ENCODE measurements around the gene RGS10. TPM values are rescaled to one million over a fixed set of nuclear protein-coding genes. Genes with fewer than 3 reads are reported as not detected.
A peak's percentile ranks its signal among the peaks of the same experiment; 100 is the strongest.

The RGS10 gene
- total RNA-seq, 6 experiments from 2014 or later = 52.6 to 76.4 (median 71.3) TPM

GRCh38 chr10:119483001-119483400, 59.5 kb downstream of the RGS10 start:
- H3K9me3 Mint-ChIP-seq = no peaks in the 10 kb centered on the region
- H3K27ac Mint-ChIP-seq = no peak overlapping the region
- H3K4me1 Mint-ChIP-seq (ENCODE audit: low read depth) = peaks cover 19% of the 10 kb centered on the region
- peaks cover 22% of the 10 kb centered on the region for H3K27me3 Mint-ChIP-seq (ENCODE audit: insufficient read depth)
- DNase-seq = no peak
- H3K4me3 Mint-ChIP-seq = no peak overlapping the region
- no peaks in the 10 kb centered on the region for H3K36me3 Mint-ChIP-seq (ENCODE audit: low read depth)
- TF ChIP-seq, protein P1, sequence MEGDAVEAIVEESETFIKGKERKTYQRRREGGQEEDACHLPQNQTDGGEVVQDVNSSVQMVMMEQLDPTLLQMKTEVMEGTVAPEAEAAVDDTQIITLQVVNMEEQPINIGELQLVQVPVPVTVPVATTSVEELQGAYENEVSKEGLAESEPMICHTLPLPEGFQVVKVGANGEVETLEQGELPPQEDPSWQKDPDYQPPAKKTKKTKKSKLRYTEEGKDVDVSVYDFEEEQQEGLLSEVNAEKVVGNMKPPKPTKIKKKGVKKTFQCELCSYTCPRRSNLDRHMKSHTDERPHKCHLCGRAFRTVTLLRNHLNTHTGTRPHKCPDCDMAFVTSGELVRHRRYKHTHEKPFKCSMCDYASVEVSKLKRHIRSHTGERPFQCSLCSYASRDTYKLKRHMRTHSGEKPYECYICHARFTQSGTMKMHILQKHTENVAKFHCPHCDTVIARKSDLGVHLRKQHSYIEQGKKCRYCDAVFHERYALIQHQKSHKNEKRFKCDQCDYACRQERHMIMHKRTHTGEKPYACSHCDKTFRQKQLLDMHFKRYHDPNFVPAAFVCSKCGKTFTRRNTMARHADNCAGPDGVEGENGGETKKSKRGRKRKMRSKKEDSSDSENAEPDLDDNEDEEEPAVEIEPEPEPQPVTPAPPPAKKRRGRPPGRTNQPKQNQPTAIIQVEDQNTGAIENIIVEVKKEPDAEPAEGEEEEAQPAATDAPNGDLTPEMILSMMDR (IDR thresholded peaks at IDR 0.05) = no peak

DNA sequence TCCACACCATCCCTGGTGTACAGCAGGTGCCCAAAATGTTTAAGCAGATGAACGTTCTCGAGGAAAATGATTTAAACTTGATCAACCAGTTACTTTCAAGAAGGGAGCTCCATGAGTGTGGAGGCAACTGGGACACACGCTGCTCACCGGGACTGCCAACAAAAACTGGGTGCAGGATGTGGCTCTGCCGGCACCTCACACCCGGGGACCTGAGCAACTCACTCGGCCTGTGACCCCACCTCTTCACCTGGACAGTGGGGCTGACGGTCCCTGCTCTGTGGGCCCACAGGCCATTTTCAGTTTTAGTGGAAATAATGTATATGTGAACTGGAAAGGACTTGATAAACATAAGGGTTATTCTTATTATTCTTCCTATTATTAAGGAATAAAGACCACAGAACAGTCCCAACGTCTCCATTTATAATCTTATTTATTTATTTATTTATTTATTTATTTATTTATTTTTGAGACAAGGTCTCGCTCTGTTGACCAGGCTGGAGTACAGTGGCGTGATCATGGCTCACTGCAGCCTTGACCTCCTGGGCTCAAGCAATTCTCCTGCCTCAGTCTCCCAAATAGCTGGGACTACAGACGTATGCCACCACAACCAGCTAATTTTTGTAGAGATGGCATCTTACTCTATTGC, 60.6 kb downstream of the RGS10 start:
- Mint-ChIP-seq H3K36me3 (ENCODE audit: low read depth) (no peaks in the 10 kb centered on the region), H3K4me3 (no peak overlapping the region), H3K4me1 (ENCODE audit: low read depth) (peaks cover 19% of the 10 kb centered on the region), H3K9me3 (no peaks in the 10 kb centered on the region), H3K27ac (no peak overlapping the region), H3K27me3 (ENCODE audit: insufficient read depth) (peaks cover 26% of the 10 kb centered on the region)
- no peak for DNase-seq
- TF ChIP-seq, protein P1 (IDR thresholded peaks at IDR 0.05) = no peak

GRCh38 chr10:119480667-119481066, 61.9 kb downstream of the RGS10 start:
- Mint-ChIP-seq H3K36me3 (ENCODE audit: low read depth) (no peaks in the 10 kb centered on the region), H3K9me3 (no peaks in the 10 kb centered on the region), H3K27me3 (ENCODE audit: insufficient read depth) (peaks cover 37% of the 10 kb centered on the region), H3K4me3 (no peak overlapping the region), H3K4me1 (ENCODE audit: low read depth) (peaks cover 19% of the 10 kb centered on the region), H3K27ac (no peak overlapping the region)
- TF ChIP-seq, protein P1 (IDR thresholded peaks at IDR 0.05) = no peak
- DNase-seq = no peak

GRCh38 chr10:119479532-119479931, 63.0 kb downstream of the RGS10 start:
- H3K9me3 Mint-ChIP-seq = no peaks in the 10 kb centered on the region
- no peak for DNase-seq
- H3K27ac Mint-ChIP-seq = no peak overlapping the region
- TF ChIP-seq, protein P1 (IDR thresholded peaks at IDR 0.05) = no peak
- H3K27me3 Mint-ChIP-seq (ENCODE audit: insufficient read depth) = peaks cover 42% of the 10 kb centered on the region
- H3K36me3 Mint-ChIP-seq (ENCODE audit: low read depth) = no peaks in the 10 kb centered on the region
- peaks cover 13% of the 10 kb centered on the region for H3K4me1 Mint-ChIP-seq (ENCODE audit: low read depth)
- peak overlapping the region; percentile 49; the same call in 1 of the 2 replicates for H3K4me3 Mint-ChIP-seq

- peaks cover 42% of the 10 kb centered on the region for H3K27me3 Mint-ChIP-seq (ENCODE audit: insufficient read depth)
- peak overlapping the region; percentile 49 for H3K4me3 Mint-ChIP-seq
- H3K9me3 Mint-ChIP-seq = 0 out of 2 replicates have a peak, but pooled peaks cover 2% of the 10 kb centered on the region
- peaks cover 13% of the 10 kb centered on the region for H3K4me1 Mint-ChIP-seq (ENCODE audit: low read depth)
- no peak overlapping the region for H3K27ac Mint-ChIP-seq
- no peaks in the 10 kb centered on the region for H3K36me3 Mint-ChIP-seq (ENCODE audit: low read depth)
- TF ChIP-seq, protein P1 (IDR thresholded peaks at IDR 0.05) = no peak
- peak; percentile 18 for DNase-seq
Measured at GRCh38 chr10:119478811-119479341, 63.6 kb downstream of the RGS10 start.
